HG03060 (cell line): ENCODE measurements around the gene ADAM8.
"Not testable (repeated sequence)": the region's sequence is repeated elsewhere in the genome, so short reads cannot be mapped to it uniquely, and the experiment has no call there.

Source experiments
- ATAC-seq: cut with Tn5 transposase; IDR thresholded peaks from one replicate; pipeline ENCODE4 v1.9.1; 2021; ENCODE audit warnings: low read depth, moderate number of reproducible peaks; ENCODE audit not compliant: unreplicated experiment

ADAM8 gene

GRCh38 chr10:133270773-133271297, 5.8 kb downstream of the ADAM8 start:
- ATAC-seq = no peak

- no peak for ATAC-seq
These were observed 6.5 kb downstream of the ADAM8 start for GRCh38 chr10:133270204-133270603.

- ATAC-seq = no peak
These were observed 7.3 kb downstream of the ADAM8 start for GRCh38 chr10:133269367-133269766.

- ATAC-seq = no peak
These were observed 8.1 kb downstream of the ADAM8 start for GRCh38 chr10:133268532-133268931.

- no peak for ATAC-seq
These were observed 8.8 kb downstream of the ADAM8 start for GRCh38 chr10:133267829-133268228.

- ATAC-seq = no peak
These were observed 9.4 kb downstream of the ADAM8 start for GRCh38 chr10:133267293-133267692.

GRCh38 chr10:133266056-133266795, 10.4 kb downstream of the ADAM8 start:
- no peak for ATAC-seq

- not testable (repeated sequence) for ATAC-seq
These were observed 11.6 kb downstream of the ADAM8 start for GRCh38 chr10:133265052-133265451.

GRCh38 chr10:133264461-133264860, 12.2 kb downstream of the ADAM8 start:
- ATAC-seq = no peak

GRCh38 chr10:133263674-133264073, 13.0 kb downstream of the ADAM8 start:
- ATAC-seq = no peak

GRCh38 chr10:133262696-133263095, 14.0 kb downstream of the ADAM8 start:
- ATAC-seq = no peak

GRCh38 chr10:133261726-133262325, 14.8 kb downstream of the ADAM8 start:
- no peak for ATAC-seq

GRCh38 chr10:133260895-133261725, 15.6 kb downstream of the ADAM8 start:
- ATAC-seq = no peak

- ATAC-seq = no peak
These were observed 17.1 kb downstream of the ADAM8 start for GRCh38 chr10:133259602-133259989.

- no peak for ATAC-seq
These were observed 17.7 kb downstream of the ADAM8 start for GRCh38 chr10:133258818-133259601.

- no peak for ATAC-seq
These were observed 18.4 kb downstream of the ADAM8 start for GRCh38 chr10:133258066-133258817.

- ATAC-seq = no peak
These were observed 19.1 kb downstream of the ADAM8 start for GRCh38 chr10:133257489-133258065.

GRCh38 chr10:133255323-133255722, 21.3 kb downstream of the ADAM8 start:
- ATAC-seq = no peak

- ATAC-seq = no peak
These were observed 22.1 kb downstream of the ADAM8 start for GRCh38 chr10:133254421-133255120.
